DOHH2 (cell line): ENCODE results near the gene MACROD2.

Source experiments
- CTCF ChIP-seq: fragments of 200-600 bp; sonication (generic); IDR thresholded peaks from one replicate; pipeline ENCODE4 v1.5.1; 2014; ENCODE audit warnings: antibody characterized with exemption, mild to moderate bottlenecking, low read depth, low read length; ENCODE audit not compliant: poor library complexity, severe bottlenecking
- EZH2phosphoT487 ChIP-seq: fragments of 200-600 bp; sonication (generic); IDR thresholded peaks from 2 replicates; pipeline ENCODE4 v1.6.1; 2017; ENCODE audit warnings: borderline replicate concordance, mild to moderate bottlenecking, antibody characterized with exemption, low read length, moderate library complexity, mixed read lengths

- TF ChIP-seq CTCF (no peak), EZH2phosphoT487 (no peak)
Measured at GRCh38 chr20:15039088-15039752, 1043.9 kb downstream of the MACROD2 start.
